Activated T-cell treated with anti-CD3 and anti-CD28 coated beads for 48 hours (primary cell): ENCODE data around the gene ZEB2.

Experiments used
- DNase-seq: peaks from one replicate; pipeline ENCODE4 v3.0.0-alpha.2; 2020; ENCODE audit warnings: low read depth

ZEB2 gene

GRCh38 chr2:144528108-144528507 lies 8.2 kb upstream of the ZEB2 start:
- no peak for DNase-seq

GRCh38 chr2:144526831-144527230 lies 6.9 kb upstream of the ZEB2 start:
- DNase-seq = no peak

DNA sequence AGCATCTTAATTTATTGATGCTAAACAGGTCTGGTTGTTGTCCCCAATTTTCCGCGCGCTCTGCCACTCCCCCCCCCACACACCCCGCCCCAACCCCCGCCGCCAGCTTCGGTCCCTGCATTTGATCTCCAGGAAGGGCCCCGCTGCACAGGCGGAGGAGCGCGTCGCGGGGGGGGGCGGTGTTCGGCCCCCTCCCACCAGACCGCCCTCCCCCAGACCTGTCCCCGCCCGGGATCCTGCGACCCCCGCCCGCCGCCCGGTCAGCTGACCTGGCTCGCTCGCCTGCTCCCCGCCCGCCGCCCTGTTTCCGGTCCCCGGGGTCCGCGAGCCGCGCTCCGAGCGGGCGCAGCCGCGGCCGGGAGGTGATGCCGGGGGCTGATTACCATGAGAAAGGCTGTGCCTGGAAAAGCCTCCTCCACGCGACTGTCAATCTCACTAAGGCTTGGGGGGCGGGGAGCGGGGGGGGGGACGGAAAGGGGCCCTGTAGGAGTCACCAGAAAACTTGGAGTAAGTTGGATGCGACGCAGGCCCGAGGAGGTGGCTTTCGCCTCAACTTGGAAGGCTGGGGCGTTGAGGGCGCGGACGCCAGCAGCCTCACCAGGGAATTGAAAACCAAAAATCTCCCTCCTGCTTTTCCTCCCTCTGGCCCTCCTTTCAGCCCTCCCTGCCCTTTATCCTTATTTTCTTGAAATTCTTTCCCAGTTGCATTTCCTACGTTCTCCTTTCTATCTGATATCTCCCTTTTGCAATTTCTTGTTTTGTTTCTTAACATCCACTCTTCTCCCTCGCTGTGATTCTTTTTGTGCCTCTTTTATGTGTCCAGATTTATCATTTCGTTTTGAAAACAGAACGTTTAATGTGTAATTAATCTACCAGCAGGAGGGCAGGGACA lies 4.4 kb upstream of the ZEB2 start:
- DNase-seq = no peak

DNA sequence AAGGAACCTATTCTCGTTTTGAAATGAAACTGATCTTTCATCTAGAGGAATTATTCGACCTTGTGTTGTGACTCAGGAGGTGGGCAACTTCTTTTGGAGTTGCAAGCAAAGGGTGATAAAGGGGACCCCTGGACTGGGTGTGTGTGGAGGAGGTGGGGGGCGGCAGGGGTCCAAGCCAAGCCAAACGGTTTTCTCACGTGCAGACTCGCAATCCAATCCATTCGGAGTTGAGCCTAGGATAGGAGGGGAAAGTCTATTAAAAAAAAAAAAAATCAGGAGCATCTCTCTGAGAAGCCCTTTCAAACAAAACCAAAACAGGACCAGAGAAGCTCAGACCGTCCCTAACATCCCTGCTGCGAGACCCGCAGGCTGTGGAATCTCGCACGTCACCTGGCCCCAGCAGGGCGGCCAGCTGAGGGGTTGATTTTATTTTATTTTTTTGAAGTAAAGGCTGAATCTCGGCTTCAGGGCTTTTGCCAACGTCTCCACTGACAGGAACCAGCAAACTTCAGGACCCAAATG lies 3.7 kb upstream of the ZEB2 start:
- no peak for DNase-seq

GRCh38 chr2:144522897-144523595 lies 3.1 kb upstream of the ZEB2 start:
- no peak for DNase-seq

GRCh38 chr2:144522176-144522896 lies 2.4 kb upstream of the ZEB2 start:
- DNase-seq = no peak

GRCh38 chr2:144521686-144522085 lies 1.8 kb upstream of the ZEB2 start:
- DNase-seq = no peak

DNA sequence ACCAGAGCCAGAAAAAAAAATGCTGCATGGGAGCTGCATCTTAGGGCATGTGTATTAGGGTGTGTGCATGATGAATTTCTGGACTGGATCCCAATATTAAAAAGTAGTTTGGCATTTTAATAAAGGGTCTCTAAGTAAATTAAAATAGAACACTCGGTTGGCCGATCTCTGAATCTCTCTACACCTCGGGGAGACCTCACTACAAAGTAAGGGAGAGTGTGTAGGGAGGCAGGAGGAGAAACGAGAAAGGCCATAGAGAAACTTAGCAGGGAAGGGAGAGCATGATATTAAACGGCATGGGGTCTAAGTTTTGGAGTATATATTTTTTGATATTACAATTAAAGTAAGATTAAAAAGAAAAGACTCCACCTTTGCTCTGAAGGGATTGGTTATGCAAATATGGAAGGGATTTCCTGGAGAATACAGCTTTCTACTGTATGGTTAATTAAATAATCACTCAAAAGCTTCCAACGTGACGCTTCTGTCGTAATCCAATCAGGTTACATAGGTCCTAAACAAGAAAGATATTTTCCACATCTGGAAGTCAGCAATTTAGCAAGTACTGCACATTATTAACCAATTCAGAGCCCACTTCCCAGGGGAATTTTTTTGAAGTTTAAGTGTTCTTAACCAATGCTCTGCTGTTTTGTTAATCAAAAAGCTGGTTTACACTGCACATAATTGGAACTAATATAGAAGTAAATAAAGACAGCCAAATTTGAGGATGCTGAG lies 1.0 kb upstream of the ZEB2 start:
- no peak for DNase-seq

DNA sequence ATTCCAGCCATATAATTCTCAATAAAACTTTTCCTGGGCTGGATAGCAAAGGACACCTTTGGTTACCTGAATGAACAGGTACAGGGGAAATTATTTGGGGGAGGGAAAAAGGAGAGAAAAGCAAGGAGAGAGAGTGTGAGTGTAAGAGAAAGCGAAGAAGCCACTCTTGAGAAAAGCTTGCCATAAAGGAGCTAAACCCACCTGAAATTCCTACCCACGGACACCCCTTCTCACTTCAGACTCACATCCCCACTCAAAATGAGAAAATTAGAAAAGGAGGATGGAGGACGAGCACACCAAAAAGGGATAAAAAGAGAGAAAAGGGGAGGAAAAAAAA lies 354 bp downstream of the ZEB2 start:
- DNase-seq = no peak

GRCh38 chr2:144518748-144519596 lies 947 bp downstream of the ZEB2 start:
- DNase-seq = no peak

- no peak for DNase-seq
Observed at GRCh38 chr2:144517866-144518747, 1.8 kb downstream of the ZEB2 start.

DNA sequence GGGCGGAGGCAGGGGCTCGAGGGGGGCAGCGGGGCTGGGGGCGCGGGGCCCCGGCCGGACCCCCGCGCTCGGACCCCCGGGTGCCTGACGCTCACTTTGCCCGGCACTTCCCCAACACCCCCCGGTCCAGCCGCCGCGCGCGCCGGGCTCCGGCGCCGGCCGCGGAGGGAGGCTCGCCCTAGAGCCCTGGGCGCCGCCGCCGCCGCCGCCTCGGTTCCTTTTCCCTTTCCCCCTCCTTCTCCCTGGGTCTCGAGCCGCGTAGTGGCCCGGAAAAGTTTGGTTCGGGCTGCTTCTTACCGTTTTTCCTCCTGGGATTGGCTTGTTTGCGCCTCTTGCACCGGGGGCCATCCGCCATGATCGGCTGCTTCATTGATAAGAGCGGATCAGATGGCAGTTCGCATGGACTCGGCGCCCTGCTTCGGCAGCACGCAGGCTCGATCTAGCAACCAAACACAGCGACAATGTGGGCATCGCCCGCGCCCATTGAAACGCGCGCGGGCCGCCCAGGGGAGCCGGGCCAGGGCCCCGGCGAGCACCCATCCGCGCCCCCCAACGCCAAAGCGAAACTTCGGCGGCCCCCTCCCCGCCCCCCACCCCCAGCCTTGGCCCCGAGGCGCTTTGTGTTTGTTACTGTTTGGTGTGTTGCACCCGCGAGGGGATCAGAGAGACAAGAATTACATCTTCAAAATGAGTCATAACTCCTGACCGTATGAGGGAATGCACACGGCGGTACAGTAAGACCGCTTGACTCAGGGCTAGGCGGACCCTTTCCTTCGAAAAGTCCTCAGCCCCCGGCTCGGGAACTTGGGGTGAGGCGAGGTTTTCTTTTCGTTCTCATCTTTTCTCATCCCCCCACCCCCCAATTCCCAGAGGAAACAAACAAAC lies 2.7 kb downstream of the ZEB2 start:
- DNase-seq = peak; percentile 54

DNA sequence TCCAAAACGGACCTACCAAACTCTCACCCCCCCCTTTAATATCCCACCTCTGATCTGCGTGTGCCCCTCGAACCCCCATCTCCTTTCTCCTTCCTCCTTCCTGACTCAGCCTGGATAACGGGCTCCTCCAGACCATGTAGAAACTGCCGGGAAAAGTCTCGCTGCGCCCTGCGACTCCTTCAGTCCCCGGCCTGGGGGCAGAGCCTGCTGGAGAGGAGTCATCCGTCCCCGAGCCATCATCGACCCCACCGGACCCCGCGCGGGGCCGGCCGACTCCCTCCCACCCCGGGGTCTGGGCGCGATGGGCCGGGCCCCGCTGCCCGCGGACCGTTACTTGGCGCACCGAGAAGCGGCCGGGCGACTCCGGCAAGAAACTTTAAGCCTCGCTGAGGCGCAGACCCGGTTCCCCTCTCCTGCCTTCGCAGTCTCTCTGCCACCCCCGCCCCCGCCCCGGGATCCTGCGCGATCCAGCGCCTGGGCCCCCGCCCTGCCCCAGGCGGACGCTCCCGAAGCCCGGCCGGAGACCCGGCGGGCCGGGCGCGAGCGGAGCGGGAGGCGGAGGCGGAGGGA lies 3.4 kb downstream of the ZEB2 start:
- DNase-seq = no peak

GRCh38 chr2:144515696-144516410 lies 4.1 kb downstream of the ZEB2 start:
- no peak for DNase-seq

GRCh38 chr2:144515099-144515695 lies 4.7 kb downstream of the ZEB2 start:
- no peak for DNase-seq

DNA sequence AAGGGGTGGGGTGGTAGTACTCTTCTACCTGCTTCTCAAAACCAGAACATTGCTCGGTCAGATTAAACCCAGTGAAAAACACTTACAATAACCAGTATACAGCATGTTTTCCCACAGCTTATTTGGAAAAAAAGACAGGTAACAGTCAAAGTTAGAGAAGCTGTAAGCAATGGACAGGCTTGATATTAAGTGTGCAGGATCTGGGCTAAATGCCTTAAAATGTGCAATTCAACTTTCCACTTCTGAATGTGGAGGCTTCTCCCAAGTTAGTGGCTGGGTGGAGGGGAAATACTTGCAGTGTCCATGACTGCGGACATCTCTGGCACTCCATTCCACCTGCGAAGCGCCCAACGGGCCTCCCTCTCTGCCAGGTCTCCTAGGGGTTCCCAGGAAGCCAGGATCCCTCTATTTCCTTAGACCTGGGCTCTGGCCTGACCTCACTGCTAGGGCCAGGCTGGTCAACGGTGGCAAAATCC lies 5.3 kb downstream of the ZEB2 start:
- no peak for DNase-seq

- DNase-seq = no peak
Observed at GRCh38 chr2:144513388-144514101, 6.4 kb downstream of the ZEB2 start.
